PC-9 (cell line): ENCODE measurements around the gene APOE. TPM values are rescaled to one million over a fixed set of nuclear protein-coding genes. Genes with fewer than 3 reads are reported as not detected.

Experiments used
- BruUV-seq: library from RNA; stranded (reverse); fragments of 400-500 nt; replicated peaks from 2 replicates; lab custom pipeline; 2021; lab: Mats Ljungman, UMichigan
- CTCF ChIA-PET: fragments of 300-600 bp; sonication (Branson Sonifier 250); formaldehyde crosslinking; loops from one replicate; lab custom pipeline; 2022; ENCODE audit warnings: antibody characterized with exemption; lab: Charles Lee
- POLR2A ChIA-PET: fragments of 300-600 bp; sonication (Branson Sonifier 250); formaldehyde crosslinking; loops from one replicate; lab custom pipeline; 2022; ENCODE audit warnings: antibody characterized with exemption; ENCODE audit not compliant: unreplicated experiment; lab: Charles Lee
- DNase-seq, 2 experiments: peaks; one replicate each; pipeline versions ENCODE4 v3.0.0 to v3.0.0-alpha.2; 2015 to 2022; ENCODE audit warnings: mixed read lengths in 1 of 2
- H2AFZ ChIP-seq: fragments of 200-600 bp; sonication (generic); 2 replicates; pipeline ENCODE4 v1.8.1; 2017; ENCODE audit warnings: antibody characterized with exemption
- H3F3A ChIP-seq: fragments of 200-600 bp; sonication (generic); 2 replicates; pipeline ENCODE4 v1.8.1; 2017; ENCODE audit warnings: antibody characterized with exemption, mild to moderate bottlenecking, low read depth; ENCODE audit not compliant: insufficient read depth
- H3K27ac ChIP-seq: fragments of 200-600 bp; sonication (generic); 2 replicates; pipeline ENCODE4 v1.6.1; 2016; ENCODE audit warnings: mixed run types
- H3K27me3 ChIP-seq: fragments of 200-600 bp; sonication (generic); 2 replicates; pipeline ENCODE4 v1.6.1; 2016; ENCODE audit warnings: low read depth, mixed run types; ENCODE audit not compliant: insufficient read depth
- H3K36me3 ChIP-seq: fragments of 200-600 bp; sonication (generic); 2 replicates; pipeline ENCODE4 v1.6.1; 2016; ENCODE audit warnings: low read depth, mixed run types
- H3K4me1 ChIP-seq: fragments of 200-600 bp; sonication (generic); replicated peaks from 2 replicates; pipeline ENCODE4 v1.6.1; 2016; ENCODE audit warnings: mixed run types; ENCODE audit not compliant: insufficient read depth
- H3K4me2 ChIP-seq: fragments of 200-600 bp; sonication (generic); 2 replicates; pipeline ENCODE4 v1.6.1; 2017; ENCODE audit warnings: mixed run types
- H3K4me3 ChIP-seq: fragments of 200-600 bp; sonication (generic); 2 replicates; pipeline ENCODE4 v1.6.1; 2016; ENCODE audit warnings: mixed run types
- H3K79me2 ChIP-seq: fragments of 200-600 bp; sonication (generic); 2 replicates; pipeline ENCODE4 v1.6.1; 2017; ENCODE audit warnings: low read depth, mixed run types
- H3K9me2 ChIP-seq: fragments of 200-600 bp; sonication (generic); 2 replicates; pipeline ENCODE4 v1.8.1; 2017; ENCODE audit warnings: mild to moderate bottlenecking; ENCODE audit not compliant: insufficient read depth
- H3K9me3 ChIP-seq: fragments of 200-600 bp; sonication (generic); 2 replicates; pipeline ENCODE4 v1.8.1; 2016; ENCODE audit warnings: low read depth; ENCODE audit not compliant: insufficient read depth
- H4K20me1 ChIP-seq: fragments of 200-600 bp; sonication (generic); 2 replicates; pipeline ENCODE4 v1.8.1; 2017; ENCODE audit not compliant: insufficient read depth
- EZH2 ChIP-seq: fragments of 200-600 bp; sonication (generic); IDR thresholded peaks from 2 replicates; pipeline ENCODE4 v1.8.0; 2017; ENCODE audit warnings: antibody characterized with exemption, low read depth
- intact Hi-C: fragments of 100-400 bp; cut with micrococcal nuclease; formaldehyde crosslinking; loops from one replicate; pipeline ENCODE4 v1.10.0; 2022; ENCODE audit not compliant: unreplicated experiment
- total RNA-seq: library from RNA; stranded (reverse); gene quantifications from 2 replicates; pipeline ENCODE4 v1.2.3, GENCODE V29; 2021
- TF ChIP-seq, protein P1 (sequence below): fragments of 200-600 bp; sonication (generic); conservative IDR thresholded peaks from 2 replicates; pipeline ENCODE4 v1.6.1; 2017; ENCODE audit warnings: mixed run types, antibody characterized with exemption, mild to moderate bottlenecking, moderate library complexity

The APOE gene
- total RNA-seq, 1 experiment from 2014 or later, result 11.5 TPM

DNA sequence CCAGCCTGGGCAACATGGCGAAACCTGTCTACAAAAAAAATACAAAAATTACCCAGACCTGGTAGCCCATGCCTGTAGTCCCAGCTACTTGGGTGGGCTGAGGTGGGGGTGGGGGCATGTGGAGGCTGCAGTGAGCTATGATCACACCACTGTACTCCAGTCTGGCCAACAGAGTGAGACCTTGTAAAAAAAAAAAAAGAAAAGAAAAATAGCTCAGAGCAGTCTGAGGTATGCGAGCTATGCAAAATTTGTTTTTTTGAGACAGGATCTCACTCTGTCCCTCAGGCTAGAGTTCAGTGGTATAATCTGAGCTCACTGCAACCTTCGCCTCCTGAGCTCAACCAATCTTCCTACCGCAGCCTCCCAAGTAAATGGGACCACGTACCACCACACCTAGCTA lies 21.7 kb upstream of the APOE start:
- DNase-seq, result no peak
- Histone ChIP-seq H3K27ac (no peak overlapping the region), H3K4me1 (peaks cover 4% of the 10 kb centered on the region), H3K4me2 (no peak overlapping the region), H3K27me3 (no peaks in the 10 kb centered on the region), H2AFZ (no peak overlapping the region), H3K9me3 (no peaks in the 10 kb centered on the region), H3K36me3 (no peaks in the 10 kb centered on the region; the same call in 1 of the 2 replicates), H3K79me2 (no peaks in the 10 kb centered on the region), H4K20me1 (no peaks in the 10 kb centered on the region), H3F3A (peaks cover 3% of the 10 kb centered on the region; the same call in 1 of the 2 replicates), H3K4me3 (no peak overlapping the region), H3K9me2 (no peaks in the 10 kb centered on the region)
- BruUV-seq, result no TSS peak
- POLR2A ChIA-PET, result interaction anchor here (0.6 kb wide), 1 partner anchor 296 kb away, joined by 3 read pairs; no protein-coding TSS in a partner anchor
- CTCF ChIA-PET, result interaction anchor here (0.7 kb wide), 1 partner anchor 20 kb away, joined by 3 read pairs; no protein-coding TSS in a partner anchor
- intact Hi-C loops, result no loop called here
- TF ChIP-seq, protein P1, sequence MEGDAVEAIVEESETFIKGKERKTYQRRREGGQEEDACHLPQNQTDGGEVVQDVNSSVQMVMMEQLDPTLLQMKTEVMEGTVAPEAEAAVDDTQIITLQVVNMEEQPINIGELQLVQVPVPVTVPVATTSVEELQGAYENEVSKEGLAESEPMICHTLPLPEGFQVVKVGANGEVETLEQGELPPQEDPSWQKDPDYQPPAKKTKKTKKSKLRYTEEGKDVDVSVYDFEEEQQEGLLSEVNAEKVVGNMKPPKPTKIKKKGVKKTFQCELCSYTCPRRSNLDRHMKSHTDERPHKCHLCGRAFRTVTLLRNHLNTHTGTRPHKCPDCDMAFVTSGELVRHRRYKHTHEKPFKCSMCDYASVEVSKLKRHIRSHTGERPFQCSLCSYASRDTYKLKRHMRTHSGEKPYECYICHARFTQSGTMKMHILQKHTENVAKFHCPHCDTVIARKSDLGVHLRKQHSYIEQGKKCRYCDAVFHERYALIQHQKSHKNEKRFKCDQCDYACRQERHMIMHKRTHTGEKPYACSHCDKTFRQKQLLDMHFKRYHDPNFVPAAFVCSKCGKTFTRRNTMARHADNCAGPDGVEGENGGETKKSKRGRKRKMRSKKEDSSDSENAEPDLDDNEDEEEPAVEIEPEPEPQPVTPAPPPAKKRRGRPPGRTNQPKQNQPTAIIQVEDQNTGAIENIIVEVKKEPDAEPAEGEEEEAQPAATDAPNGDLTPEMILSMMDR, result no peak
- TF ChIP-seq EZH2, result no peak

DNA sequence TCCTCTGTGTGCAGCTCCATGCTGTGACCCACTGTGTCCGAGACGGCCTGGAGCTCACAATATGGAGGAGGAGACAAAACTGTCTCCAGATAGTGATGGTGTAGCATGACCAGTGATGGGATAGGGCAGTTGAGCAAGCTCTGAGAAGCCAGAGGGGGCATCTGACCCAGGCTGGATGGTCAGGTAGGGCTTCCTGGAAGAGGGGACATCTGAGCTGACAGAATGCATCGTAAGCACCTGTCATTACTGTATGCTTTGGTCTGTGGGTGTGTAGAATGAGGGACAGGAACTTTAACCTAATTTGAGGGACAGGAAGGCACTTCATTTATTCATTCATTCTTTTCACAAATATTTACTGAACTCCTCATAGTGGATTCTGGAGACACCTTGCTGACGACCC lies 21.0 kb upstream of the APOE start:
- H4K20me1 ChIP-seq, result no peaks in the 10 kb centered on the region

DNA sequence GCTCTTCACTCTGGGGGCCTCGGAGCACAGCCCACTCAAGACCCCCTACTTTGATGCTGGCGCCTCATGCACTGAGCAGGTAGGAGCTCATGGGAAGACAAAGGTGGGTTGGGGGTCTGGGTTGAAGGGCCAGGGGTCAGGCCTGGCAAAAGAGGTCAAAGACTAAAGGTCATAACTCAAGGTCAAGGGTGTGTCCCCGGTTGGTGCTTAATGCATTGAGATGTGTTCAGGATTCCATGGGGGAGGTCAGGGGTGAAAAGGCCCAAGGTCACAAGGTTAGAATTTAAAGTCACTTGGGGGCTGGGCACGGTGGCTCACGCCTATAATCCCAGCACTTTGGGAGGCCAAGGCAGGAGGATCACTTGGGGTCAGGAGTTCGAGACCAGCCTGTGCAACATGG lies 19.5 kb upstream of the APOE start:
- peaks cover 18% of the 10 kb centered on the region for H3F3A ChIP-seq
- no peak for TF ChIP-seq EZH2
- TF ChIP-seq, protein P1, result no peak
- H2AFZ ChIP-seq, result no peak overlapping the region
- POLR2A ChIA-PET, result interaction anchor here (0.6 kb wide), 1 partner anchor 20 kb away, joined by 18 read pairs; the partner anchor contains the start of gene APOE
- H4K20me1 ChIP-seq, result no peaks in the 10 kb centered on the region
- BruUV-seq, result no TSS peak
- CTCF ChIA-PET, result interaction anchor here (0.6 to 0.7 kb wide), 2 partner anchors 14 to 102 kb away, joined by 3 to 8 read pairs; no protein-coding TSS in a partner anchor
- H3K27ac ChIP-seq, result no peak overlapping the region
- intact Hi-C loops, result no loop called here
- no peak overlapping the region for H3K4me3 ChIP-seq
- H3K79me2 ChIP-seq, result peaks cover under 1% of the 10 kb centered on the region; the same call in 1 of the 2 replicates
- H3K4me2 ChIP-seq, result no peak overlapping the region
- H3K36me3 ChIP-seq, result no peaks in the 10 kb centered on the region; the same call in 1 of the 2 replicates
- DNase-seq, result no peak
- H3K4me1 ChIP-seq, result peaks cover 11% of the 10 kb centered on the region
- no peaks in the 10 kb centered on the region for H3K9me2 ChIP-seq
- no peaks in the 10 kb centered on the region for H3K27me3 ChIP-seq
- H3K9me3 ChIP-seq, result no peaks in the 10 kb centered on the region

More for the DNA sequence above, 21.0 kb upstream of the APOE start:
- Histone ChIP-seq H3K27me3 (no peaks in the 10 kb centered on the region), H3K4me2 (no peak overlapping the region), H2AFZ (no peak overlapping the region), H3K4me3 (no peak overlapping the region), H3F3A (peaks cover 9% of the 10 kb centered on the region), H3K36me3 (no peaks in the 10 kb centered on the region; the same call in 1 of the 2 replicates), H3K4me1 (peaks cover 7% of the 10 kb centered on the region), H3K9me2 (no peaks in the 10 kb centered on the region), H3K27ac (no peak overlapping the region), H3K9me3 (no peaks in the 10 kb centered on the region), H3K79me2 (no peaks in the 10 kb centered on the region)
- no peak for DNase-seq
- BruUV-seq, result no TSS peak
- ChIA-PET POLR2A (interaction anchor here (0.6 kb wide), 1 partner anchor 297 kb away, joined by 3 read pairs; no protein-coding TSS in a partner anchor), CTCF (no interaction called here)
- intact Hi-C loops, result no loop called here
- TF ChIP-seq EZH2, result no peak
- TF ChIP-seq, protein P1, result no peak
